Mesodermal cell (in vitro differentiated cells): ENCODE data around the gene PEX1.
"Not testable (repeated sequence)": the region's sequence is repeated elsewhere in the genome, so short reads cannot be mapped to it uniquely, and the experiment has no call there.

Experiments used
- H3K27ac ChIP-seq: 2 replicates; pipeline ENCODE4 v1.7.0; 2013; ENCODE audit warnings: mild to moderate bottlenecking, low read depth, low read length, moderate library complexity; ENCODE audit not compliant: severe bottlenecking
- H3K36me3 ChIP-seq: 2 replicates; pipeline ENCODE4 v1.7.1; 2013; ENCODE audit warnings: mild to moderate bottlenecking, low read length, moderate library complexity; ENCODE audit not compliant: control insufficient read depth, insufficient read depth
- H3K4me1 ChIP-seq: one replicate; pipeline ENCODE4 v1.7.1; 2013; ENCODE audit warnings: mild to moderate bottlenecking, low read length; ENCODE audit not compliant: insufficient read depth, control insufficient read depth, poor library complexity, severe bottlenecking
- H3K4me3 ChIP-seq: 2 replicates; pipeline ENCODE4 v1.7.0; 2013; ENCODE audit warnings: low read length, control low read depth, mild to moderate bottlenecking; ENCODE audit not compliant: insufficient read depth, poor library complexity, severe bottlenecking; ENCODE audit errors: extremely low read depth
- H3K9me3 ChIP-seq: 2 replicates; pipeline ENCODE4 v1.7.1; 2013; ENCODE audit warnings: mild to moderate bottlenecking, low read length, moderate library complexity; ENCODE audit not compliant: control insufficient read depth
- WGBS, 2 experiments: methylation state at CpG; one replicate each; pipeline ENCODE4 v1.1.5; 2013; ENCODE audit warnings: missing lambda C conversion rate in 2 of 2; ENCODE audit not compliant: insufficient coverage in 2 of 2; 5-methylcytosine and 5-hydroxymethylcytosine counted together

Gene PEX1

GRCh38 chr7:92508946-92509345, 19.4 kb downstream of the PEX1 start:
- no CpG with 5 or more reads among the region's 5 CpGs for WGBS, 2 experiments
- H3K4me1 ChIP-seq, result no peaks in the 10 kb centered on the region
- H3K36me3 ChIP-seq, result peaks cover 17% of the 10 kb centered on the region
- H3K4me3 ChIP-seq, result no peak overlapping the region
- H3K9me3 ChIP-seq, result no peaks in the 10 kb centered on the region
- H3K27ac ChIP-seq, result no peak overlapping the region

GRCh38 chr7:92506363-92506762, 22.0 kb downstream of the PEX1 start:
- WGBS, 2 experiments, result 83 to 100% methylated on average over 1 of the region's 2 CpGs
- Histone ChIP-seq H3K4me1 (no peaks in the 10 kb centered on the region), H3K9me3 (no peaks in the 10 kb centered on the region), H3K4me3 (no peak overlapping the region), H3K27ac (no peak overlapping the region), H3K36me3 (peaks cover 14% of the 10 kb centered on the region)

GRCh38 chr7:92504563-92504962, 23.8 kb downstream of the PEX1 start:
- Histone ChIP-seq H3K27ac (no peak overlapping the region), H3K36me3 (peaks cover 25% of the 10 kb centered on the region), H3K4me1 (no peaks in the 10 kb centered on the region), H3K4me3 (no peak overlapping the region), H3K9me3 (no peaks in the 10 kb centered on the region)
- WGBS, 2 experiments, result 83 to 94% methylated on average over 1 to 3 of the region's 3 CpGs

GRCh38 chr7:92503767-92504166, 24.6 kb downstream of the PEX1 start:
- 77 to 90% methylated on average over 2 of the region's 2 CpGs for WGBS, 2 experiments
- no peaks in the 10 kb centered on the region for H3K4me1 ChIP-seq
- H3K36me3 ChIP-seq, result peaks cover 28% of the 10 kb centered on the region

GRCh38 chr7:92498557-92498956, 29.8 kb downstream of the PEX1 start:
- Histone ChIP-seq H3K4me1 (no peaks in the 10 kb centered on the region), H3K27ac (no peak overlapping the region), H3K4me3 (no peak overlapping the region), H3K9me3 (no peaks in the 10 kb centered on the region), H3K36me3 (peaks cover 36% of the 10 kb centered on the region)
- WGBS, 2 experiments, result no CpG with 5 or more reads among the region's 2 CpGs

More at GRCh38 chr7:92503767-92504166, 24.6 kb downstream of the PEX1 start:
- H3K9me3 ChIP-seq, result no peaks in the 10 kb centered on the region
- no peak overlapping the region for H3K27ac ChIP-seq
- no peak overlapping the region for H3K4me3 ChIP-seq

- Histone ChIP-seq H3K4me1 (no peaks in the 10 kb centered on the region), H3K27ac (no peak overlapping the region), H3K36me3 (peaks cover 43% of the 10 kb centered on the region), H3K4me3 (no peak overlapping the region), H3K9me3 (no peaks in the 10 kb centered on the region)
- WGBS, 2 experiments, result 100% methylated on average over 2 of the region's 2 CpGs
Measured at GRCh38 chr7:92496876-92497275, 31.4 kb downstream of the PEX1 start.

- WGBS, 2 experiments, result 100% methylated on average over 1 of the region's 1 CpG; no CpG with 5 or more reads in 1 of the 2 experiments
- peaks cover 45% of the 10 kb centered on the region for H3K36me3 ChIP-seq
- H3K27ac ChIP-seq, result no peak overlapping the region
- no peaks in the 10 kb centered on the region for H3K4me1 ChIP-seq
- no peak overlapping the region for H3K4me3 ChIP-seq
- H3K9me3 ChIP-seq, result no peaks in the 10 kb centered on the region
Measured at GRCh38 chr7:92489634-92490033, 38.7 kb downstream of the PEX1 start.

GRCh38 chr7:92487804-92488203, 40.5 kb downstream of the PEX1 start:
- H3K27ac ChIP-seq, result no peak overlapping the region
- H3K9me3 ChIP-seq, result no peaks in the 10 kb centered on the region
- H3K36me3 ChIP-seq, result peaks cover 35% of the 10 kb centered on the region
- H3K4me1 ChIP-seq, result no peaks in the 10 kb centered on the region
- no peak overlapping the region for H3K4me3 ChIP-seq

- no peak overlapping the region for H3K27ac ChIP-seq
- no peak overlapping the region for H3K4me3 ChIP-seq
- 88 to 100% methylated on average over 1 of the region's 2 CpGs for WGBS, 2 experiments
Measured at GRCh38 chr7:92485974-92486373, 42.3 kb downstream of the PEX1 start.

GRCh38 chr7:92485267-92485892, 42.9 kb downstream of the PEX1 start:
- Histone ChIP-seq H3K4me1 (no peaks in the 10 kb centered on the region), H3K36me3 (peaks cover 20% of the 10 kb centered on the region), H3K4me3 (no peak overlapping the region), H3K27ac (no peak overlapping the region), H3K9me3 (no peaks in the 10 kb centered on the region)
- 100% methylated on average over 2 of the region's 2 CpGs for WGBS, 2 experiments

More at GRCh38 chr7:92485974-92486373, 42.3 kb downstream of the PEX1 start:
- H3K9me3 ChIP-seq, result no peaks in the 10 kb centered on the region
- H3K36me3 ChIP-seq, result peaks cover 26% of the 10 kb centered on the region
- no peaks in the 10 kb centered on the region for H3K4me1 ChIP-seq

GRCh38 chr7:92484226-92484625, 44.1 kb downstream of the PEX1 start:
- 92% methylated on average over 6 of the region's 6 CpGs for WGBS, 2 experiments
- not testable (repeated sequence) for H3K27ac ChIP-seq, H3K9me3 ChIP-seq, H3K4me3 ChIP-seq, H3K4me1 ChIP-seq
- H3K36me3 ChIP-seq, result peaks cover 17% of the 10 kb centered on the region
